SU-DHL-6 (cell line): ENCODE measurements around the gene ATP10A.

Source experiments
- CTCF ChIP-seq: fragments of 200-600 bp; sonication (generic); IDR thresholded peaks from one replicate; pipeline ENCODE4 v1.5.1; 2017; ENCODE audit warnings: antibody characterized with exemption, mild to moderate bottlenecking, low read length, moderate library complexity; ENCODE audit not compliant: insufficient read depth, poor library complexity, severe bottlenecking
- EZH2phosphoT487 ChIP-seq: fragments of 200-600 bp; sonication (generic), shearing (Covaris generic); conservative IDR thresholded peaks from 2 replicates; pipeline ENCODE4 v1.6.1; 2018; ENCODE audit warnings: mild to moderate bottlenecking, antibody characterized with exemption, low read length, moderate library complexity, mixed read lengths

GRCh38 chr15:25847051-25847450, 16.1 kb downstream of the ATP10A start:
- no peak for TF ChIP-seq CTCF
- no peak for TF ChIP-seq EZH2phosphoT487
